ENCODE results near the gene USP9Y. TPM values are rescaled to one million over a fixed set of nuclear protein-coding genes. Genes with fewer than 3 reads are reported as not detected.

USP9Y gene
- polyA plus RNA-seq, 1 donor from 2014 or later = 164 TPM

GRCh38 chrY:12833284-12833683 lies 132.3 kb downstream of the USP9Y start:
- Histone ChIP-seq H3K27me3 (ENCODE audit: insufficient read depth, low read depth, low read length) (no peaks in the 10 kb centered on the region), H3F3A (ENCODE audit: insufficient read depth, low read length, poor library complexity, severe bottlenecking) (no peaks in the 10 kb centered on the region), H3K9ac (ENCODE audit: low read length) (no peak overlapping the region), H3K79me2 (replicated peaks; ENCODE audit: insufficient read depth, low read length) (no peaks in the 10 kb centered on the region), H3K27ac (ENCODE audit: low read length) (no peak overlapping the region), H3K9me2 (ENCODE audit: insufficient read depth, low read length) (no peaks in the 10 kb centered on the region), H3K4me2 (ENCODE audit: low read length) (no peak overlapping the region), H4K20me1 (ENCODE audit: insufficient read depth) (no peaks in the 10 kb centered on the region), H3K36me3 (ENCODE audit: insufficient read depth, low read length) (no peaks in the 10 kb centered on the region), H3K9me3 (ENCODE audit: low read length) (no peaks in the 10 kb centered on the region), H3K4me3 (ENCODE audit: low read length) (no peak overlapping the region), H2AFZ (ENCODE audit: low read depth, low read length) (no peak overlapping the region)
- TF ChIP-seq RAD21 (conservative IDR thresholded peaks at IDR 0.05) (no peak), SMC3 (conservative IDR thresholded peaks at IDR 0.05; ENCODE audit: poor library complexity) (no peak), EZH2 (IDR thresholded peaks at IDR 0.05; ENCODE audit: borderline replicate concordance, insufficient read depth, low read length, poor library complexity, severe bottlenecking) (no peak), POLR2AphosphoS5 (IDR thresholded peaks at IDR 0.05) (no peak), CTCF (IDR thresholded peaks at IDR 0.05; ENCODE audit: poor library complexity, severe bottlenecking) (no peak), TAF1 (IDR thresholded peaks at IDR 0.05; ENCODE audit: low read depth) (no peak), MXI1 (conservative IDR thresholded peaks at IDR 0.05; ENCODE audit: poor library complexity, severe bottlenecking) (no peak), REST (IDR thresholded peaks at IDR 0.05; ENCODE audit: borderline replicate concordance) (no peak), EP300 (conservative IDR thresholded peaks at IDR 0.05; ENCODE audit: poor library complexity, severe bottlenecking) (no peak)

GRCh38 chrY:12837550-12837949 lies 136.5 kb downstream of the USP9Y start:
- TF ChIP-seq TAF1 (IDR thresholded peaks at IDR 0.05; ENCODE audit: low read depth) (no peak), EZH2 (IDR thresholded peaks at IDR 0.05; ENCODE audit: borderline replicate concordance, insufficient read depth, low read length, poor library complexity, severe bottlenecking) (no peak), RAD21 (conservative IDR thresholded peaks at IDR 0.05) (no peak), EP300 (conservative IDR thresholded peaks at IDR 0.05; ENCODE audit: poor library complexity, severe bottlenecking) (no peak), MXI1 (conservative IDR thresholded peaks at IDR 0.05; ENCODE audit: poor library complexity, severe bottlenecking) (no peak), POLR2AphosphoS5 (IDR thresholded peaks at IDR 0.05) (no peak), REST (IDR thresholded peaks at IDR 0.05; ENCODE audit: borderline replicate concordance) (no peak), SMC3 (conservative IDR thresholded peaks at IDR 0.05; ENCODE audit: poor library complexity) (no peak), CTCF (IDR thresholded peaks at IDR 0.05; ENCODE audit: poor library complexity, severe bottlenecking) (no peak)
- H3F3A ChIP-seq (ENCODE audit: insufficient read depth, low read length, poor library complexity, severe bottlenecking) = no peaks in the 10 kb centered on the region
- no peaks in the 10 kb centered on the region for H3K79me2 ChIP-seq (replicated peaks; ENCODE audit: insufficient read depth, low read length)
- H3K27me3 ChIP-seq (ENCODE audit: insufficient read depth, low read depth, low read length) = no peaks in the 10 kb centered on the region
- no peak overlapping the region for H3K9ac ChIP-seq (ENCODE audit: low read length)
- no peak overlapping the region for H2AFZ ChIP-seq (ENCODE audit: low read depth, low read length)
- H3K9me2 ChIP-seq (ENCODE audit: insufficient read depth, low read length) = no peaks in the 10 kb centered on the region
- no peaks in the 10 kb centered on the region for H3K36me3 ChIP-seq (ENCODE audit: insufficient read depth, low read length)
- H3K27ac ChIP-seq (ENCODE audit: low read length) = no peak overlapping the region
- H3K4me2 ChIP-seq (ENCODE audit: low read length) = no peak overlapping the region
- H3K4me3 ChIP-seq (ENCODE audit: low read length) = no peak overlapping the region
- no peaks in the 10 kb centered on the region for H3K9me3 ChIP-seq (ENCODE audit: low read length)
- no peaks in the 10 kb centered on the region for H4K20me1 ChIP-seq (ENCODE audit: insufficient read depth)
